ENCODE data around the gene KRT6B. TPM values are rescaled to one million over a fixed set of nuclear protein-coding genes. Genes with fewer than 3 reads are reported as not detected.
"Not testable (repeated sequence)": the region's sequence is repeated elsewhere in the genome, so short reads cannot be mapped to it uniquely, and the experiment has no call there.

The KRT6B gene
- total and polyA plus RNA-seq, 2 experiments from 2014 or later = not detected

DNA sequence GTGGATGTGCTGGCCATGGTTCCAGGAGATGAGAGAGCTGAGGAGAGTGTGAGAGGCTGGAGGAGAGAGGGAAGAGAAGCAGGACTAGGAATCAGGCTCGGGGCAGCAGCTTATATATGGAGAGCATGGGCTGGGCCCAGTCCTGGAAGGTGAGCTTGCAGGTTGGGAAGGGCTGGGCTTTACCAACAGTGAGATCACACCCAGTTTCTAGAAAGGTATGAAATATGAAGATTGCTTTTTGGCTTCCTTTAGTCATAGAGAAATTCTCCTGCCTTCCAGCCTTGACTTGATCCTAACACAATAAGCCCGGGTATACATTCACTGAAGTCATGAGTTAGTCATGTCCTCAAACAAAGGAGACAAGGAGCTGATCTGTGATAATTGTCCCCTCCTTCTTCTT is 41.2 kb upstream of the KRT6B start, which contains the start of gene KRT6A:
TSS of gene KRT6A (minus strand) at position 86 of the 400 bp plus-strand sequence. CDS start at position 17, 69 bp downstream.
- Histone ChIP-seq H3K27ac (ENCODE audit: low read depth) (no peak within 1 kb of the TSS), H3K4me1 (ENCODE audit: insufficient read depth) (peaks cover 19% of the 10 kb centered on the region), H3K4me3 (no peak within 1 kb of the TSS), H2AFZ (no peak within 1 kb of the TSS), H3F3A (replicated peaks; ENCODE audit: low read depth) (no peaks in the 10 kb centered on the region), H3K4me2 (no peak within 1 kb of the TSS), H3K36me3 (ENCODE audit: insufficient read depth) (no peaks in the 10 kb centered on the region), H4K20me1 (replicated peaks; ENCODE audit: insufficient read depth) (no peaks in the 10 kb centered on the region), H3K27me3 (ENCODE audit: insufficient read depth) (no peaks in the 10 kb centered on the region), H3K79me2 (replicated peaks; ENCODE audit: insufficient read depth) (no peaks in the 10 kb centered on the region), H3K9me2 (ENCODE audit: insufficient read depth) (no peaks in the 10 kb centered on the region)
- H3K27ac Mint-ChIP-seq = no peak within 1 kb of the TSS
- peaks cover 15% of the 10 kb centered on the region for H3K27me3 Mint-ChIP-seq (ENCODE audit: insufficient read depth, low read depth, poor library complexity)
- peaks cover 3% of the 10 kb centered on the region; the same call in 1 of the 3 replicates for H3K36me3 Mint-ChIP-seq (ENCODE audit: low read depth)
- TF ChIP-seq ZNF114 (CRISPR knock-in tag; IDR thresholded peaks at IDR 0.05) (no peak), JUNB (IDR thresholded peaks at IDR 0.05; ENCODE audit: unreplicated experiment) (no peak), EZH2phosphoT487 (IDR thresholded peaks at IDR 0.05; ENCODE audit: unreplicated experiment) (no peak), STAT1 (IDR thresholded peaks at IDR 0.05; ENCODE audit: unreplicated experiment) (no peak), CTCF (conservative IDR thresholded peaks at IDR 0.05; ENCODE audit: low read depth in 2 of 2) (no peak), POLR2AphosphoS5 (IDR thresholded peaks at IDR 0.05; ENCODE audit: low read depth) (no peak), ZNF462 (CRISPR knock-in tag; IDR thresholded peaks at IDR 0.05) (no peak), CREB1 (CRISPR knock-in tag; IDR thresholded peaks at IDR 0.05; ENCODE audit: low read depth) (no peak), ETS1 (IDR thresholded peaks at IDR 0.05) (no peak), NANOG (IDR thresholded peaks at IDR 0.05; ENCODE audit: borderline replicate concordance) (no peak)
- DNase-seq (ENCODE audit: low spot score) (no peak), ATAC-seq (no peak)
- no peak within 1 kb of the TSS for H3K4me3 Mint-ChIP-seq
- H3K9me3 Mint-ChIP-seq = peaks cover 14% of the 10 kb centered on the region; the same call in 2 of the 3 replicates
- H3K4me1 Mint-ChIP-seq = peaks cover 26% of the 10 kb centered on the region

DNA sequence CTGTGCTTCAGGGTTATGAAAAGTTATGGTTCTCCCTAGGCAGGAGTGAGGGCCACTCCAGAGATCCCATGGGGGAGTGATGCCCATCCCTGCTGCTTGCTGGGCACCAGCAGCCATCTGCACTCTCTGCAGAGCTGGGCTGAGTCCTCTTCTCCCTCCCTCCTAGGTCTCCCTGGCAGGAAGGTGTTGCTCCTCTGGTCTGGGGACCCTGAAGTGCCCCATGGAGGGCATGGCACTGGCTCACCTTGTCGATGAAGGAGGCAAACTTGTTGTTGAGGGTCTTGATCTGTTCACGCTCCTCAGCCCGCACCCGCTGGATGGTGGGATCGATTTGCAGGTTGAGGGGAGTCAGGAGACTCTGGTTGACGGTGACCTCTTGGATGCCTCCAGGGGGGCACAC is 40.5 kb upstream of the KRT6B start:
- H3K79me2 ChIP-seq (replicated peaks; ENCODE audit: insufficient read depth); H2AFZ ChIP-seq; H3K4me3 ChIP-seq; H3K27me3 ChIP-seq (ENCODE audit: insufficient read depth); ATAC-seq; H3K9me2 ChIP-seq (ENCODE audit: insufficient read depth); H3K36me3 Mint-ChIP-seq (ENCODE audit: low read depth); DNase-seq (ENCODE audit: low spot score); H3K36me3 ChIP-seq (ENCODE audit: insufficient read depth); H3K27ac Mint-ChIP-seq; H3F3A ChIP-seq (replicated peaks; ENCODE audit: low read depth); H3K4me2 ChIP-seq; H3K4me3 Mint-ChIP-seq; H4K20me1 ChIP-seq (replicated peaks; ENCODE audit: insufficient read depth); H3K27ac ChIP-seq (ENCODE audit: low read depth): not testable (repeated sequence)
- H3K27me3 Mint-ChIP-seq (ENCODE audit: insufficient read depth, low read depth, poor library complexity) = peaks cover 13% of the 10 kb centered on the region
- H3K9me3 Mint-ChIP-seq = peaks cover 15% of the 10 kb centered on the region
- peaks cover 26% of the 10 kb centered on the region for H3K4me1 Mint-ChIP-seq
- peaks cover 19% of the 10 kb centered on the region for H3K4me1 ChIP-seq (ENCODE audit: insufficient read depth)

GRCh38 chr12:52491495-52491894 is 39.5 kb upstream of the KRT6B start:
- not testable (repeated sequence) for H2AFZ ChIP-seq; H3K36me3 ChIP-seq (ENCODE audit: insufficient read depth); H3K4me2 ChIP-seq; H3K4me3 ChIP-seq; H3K36me3 Mint-ChIP-seq (ENCODE audit: low read depth); DNase-seq (ENCODE audit: low spot score); H4K20me1 ChIP-seq (replicated peaks; ENCODE audit: insufficient read depth); H3K9me2 ChIP-seq (ENCODE audit: insufficient read depth); H3K4me3 Mint-ChIP-seq; ATAC-seq; H3K79me2 ChIP-seq (replicated peaks; ENCODE audit: insufficient read depth); H3F3A ChIP-seq (replicated peaks; ENCODE audit: low read depth); H3K27me3 ChIP-seq (ENCODE audit: insufficient read depth); H3K27ac Mint-ChIP-seq; H3K27ac ChIP-seq (ENCODE audit: low read depth); H3K27me3 Mint-ChIP-seq (ENCODE audit: insufficient read depth, low read depth, poor library complexity)
- H3K4me1 ChIP-seq (ENCODE audit: insufficient read depth) = peaks cover 15% of the 10 kb centered on the region
- Mint-ChIP-seq H3K9me3 (peaks cover 17% of the 10 kb centered on the region), H3K4me1 (peaks cover 18% of the 10 kb centered on the region)
